Mesenchymal stem cell (in vitro differentiated cells and primary cell): ENCODE measurements around the gene SSR3.

Experiments
- DNase-seq: peaks from one replicate; pipeline ENCODE4 v3.0.0-alpha.2; 2013
- H2AFZ ChIP-seq: one replicate; pipeline ENCODE4 v1.6.1; 2013; ENCODE audit warnings: low read depth, mild to moderate bottlenecking, control low read depth, inconsistent platforms, low read length, moderate library complexity
- H2AK5ac ChIP-seq: 2 replicates; pipeline ENCODE4 v1.6.1; 2013; ENCODE audit warnings: low read length, moderate library complexity, mild to moderate bottlenecking, inconsistent platforms; ENCODE audit not compliant: severe bottlenecking
- H2BK120ac ChIP-seq: one replicate; pipeline ENCODE4 v1.6.1; 2013; ENCODE audit warnings: low read depth, mild to moderate bottlenecking, inconsistent platforms, low read length, moderate library complexity
- H2BK12ac ChIP-seq, 2 experiments: one replicate each; pipeline ENCODE4 v1.6.1; 2013; ENCODE audit warnings: inconsistent platforms in 2 of 2, low read length in 2 of 2, mild to moderate bottlenecking in 2 of 2, moderate library complexity in 2 of 2, control low read depth in 1 of 2
- H2BK15ac ChIP-seq: one replicate; pipeline ENCODE4 v1.6.1; 2013; ENCODE audit warnings: mild to moderate bottlenecking, low read depth, inconsistent platforms; ENCODE audit not compliant: poor library complexity, severe bottlenecking
- H2BK5ac ChIP-seq: 2 replicates; pipeline ENCODE4 v1.6.1; 2013; ENCODE audit warnings: low read depth, mild to moderate bottlenecking, low read length, control low read depth, inconsistent platforms; ENCODE audit not compliant: poor library complexity, severe bottlenecking
- H3K14ac ChIP-seq, 2 experiments: one replicate each; pipeline ENCODE4 v1.6.1; 2013; ENCODE audit warnings: inconsistent platforms in 2 of 2, low read length in 2 of 2, control low read depth in 1 of 2, mild to moderate bottlenecking in 1 of 2, moderate library complexity in 1 of 2
- H3K18ac ChIP-seq, 2 experiments: one replicate each; pipeline ENCODE4 v1.6.1; 2013; ENCODE audit warnings: inconsistent platforms in 2 of 2, low read length in 2 of 2, control low read depth in 1 of 2, low read depth in 1 of 2, mild to moderate bottlenecking in 1 of 2
- H3K23ac ChIP-seq, 2 experiments: one replicate each; pipeline ENCODE4 v1.6.1; 2013; ENCODE audit warnings: inconsistent platforms in 2 of 2, low read length in 2 of 2, mild to moderate bottlenecking in 2 of 2, moderate library complexity in 2 of 2, control low read depth in 1 of 2
- H3K27ac ChIP-seq: 2 replicates; pipeline ENCODE4 v1.5.1; 2013; ENCODE audit warnings: mild to moderate bottlenecking, moderate library complexity, low read length, control low read depth, inconsistent platforms; ENCODE audit not compliant: poor library complexity, severe bottlenecking
- H3K27me3 ChIP-seq, 2 experiments: 2 replicates each; pipeline versions ENCODE4 v1.6.1 to v1.7.0; 2013; ENCODE audit warnings: low read length in 2 of 2, mild to moderate bottlenecking in 2 of 2, moderate library complexity in 2 of 2, control low read depth in 1 of 2, inconsistent platforms in 1 of 2; ENCODE audit not compliant: control insufficient read depth in 1 of 2, insufficient read depth in 1 of 2
- H3K36me3 ChIP-seq, 2 experiments: 2 replicates each; pipeline versions ENCODE4 v1.6.1 to v1.7.0; 2013; ENCODE audit warnings: low read length in 2 of 2, control low read depth in 1 of 2, inconsistent platforms in 1 of 2, low read depth in 1 of 2, mild to moderate bottlenecking in 1 of 2; ENCODE audit not compliant: insufficient read depth in 2 of 2, control insufficient read depth in 1 of 2
- H3K4ac ChIP-seq, 2 experiments: one replicate each; pipeline ENCODE4 v1.6.1; 2013; ENCODE audit warnings: inconsistent platforms in 2 of 2, low read length in 2 of 2, mild to moderate bottlenecking in 2 of 2, moderate library complexity in 2 of 2, control low read depth in 1 of 2, low read depth in 1 of 2
- H3K4me1 ChIP-seq: 2 replicates; pipeline ENCODE4 v1.6.1; 2013; ENCODE audit warnings: low read depth, low read length, control low read depth; ENCODE audit not compliant: control insufficient read depth, insufficient read depth
- H3K4me2 ChIP-seq: 2 replicates; pipeline ENCODE4 v1.6.1; 2013; ENCODE audit warnings: low read length, mild to moderate bottlenecking, inconsistent platforms; ENCODE audit not compliant: poor library complexity, severe bottlenecking
- H3K4me3 ChIP-seq, 2 experiments: 2 replicates each; pipeline versions ENCODE4 v1.5.1 to v1.7.0; 2013; ENCODE audit warnings: low read length in 2 of 2, mild to moderate bottlenecking in 2 of 2, control low read depth in 1 of 2, low read depth in 1 of 2; ENCODE audit not compliant: insufficient read depth in 1 of 2
- H3K79me1 ChIP-seq: replicated peaks from 2 replicates; pipeline ENCODE4 v1.6.1; 2013; ENCODE audit warnings: mild to moderate bottlenecking, control low read depth, low read length, inconsistent platforms; ENCODE audit not compliant: poor library complexity, severe bottlenecking
- H3K9ac ChIP-seq: 2 replicates; pipeline ENCODE4 v1.7.0; 2013; ENCODE audit warnings: mild to moderate bottlenecking, low read length, moderate library complexity
- H3K9me3 ChIP-seq: 2 replicates; pipeline ENCODE4 v1.7.0; 2013; ENCODE audit warnings: mild to moderate bottlenecking, low read length; ENCODE audit not compliant: control insufficient read depth
- H4K8ac ChIP-seq: one replicate; pipeline ENCODE4 v1.6.1; 2013; ENCODE audit warnings: inconsistent platforms, mild to moderate bottlenecking, low read length, moderate library complexity
- H4K91ac ChIP-seq: one replicate; pipeline ENCODE4 v1.6.1; 2013; ENCODE audit warnings: mild to moderate bottlenecking, low read length, inconsistent platforms
- WGBS: methylation state at CpG from one replicate; pipeline ENCODE4 v1.1.7; 2013; ENCODE audit warnings: mixed read lengths; 5-methylcytosine and 5-hydroxymethylcytosine counted together

The SSR3 gene

DNA sequence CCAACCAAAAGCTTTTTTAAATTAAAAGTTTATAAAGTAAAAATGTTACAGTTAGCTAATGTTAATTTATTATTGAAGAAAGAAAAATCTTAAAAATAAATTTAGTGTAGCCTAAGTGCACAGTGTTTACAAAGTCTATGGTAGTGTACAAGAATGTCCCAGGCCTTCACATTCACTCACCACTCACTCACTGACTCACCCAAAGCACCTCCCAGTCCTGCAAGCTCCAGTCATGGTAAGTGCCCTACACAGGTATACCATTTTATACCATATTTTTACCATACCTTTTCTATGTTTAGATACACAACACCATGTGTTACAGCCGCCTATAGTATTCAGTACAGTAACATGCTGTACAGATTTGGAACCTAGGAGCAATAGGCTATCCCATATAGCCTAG lies 29.1 kb downstream of the SSR3 start:
- no peak overlapping the region for H2BK15ac ChIP-seq
- H3K9me3 ChIP-seq = no peaks in the 10 kb centered on the region
- DNase-seq = no peak
- 100% methylated on average over 1 of the region's 1 CpG for WGBS
- no peak overlapping the region for H3K4ac ChIP-seq
- no peak overlapping the region for H4K8ac ChIP-seq
- no peak overlapping the region for H3K4me2 ChIP-seq
- no peaks in the 10 kb centered on the region for H3K79me1 ChIP-seq
- no peak overlapping the region for H3K9ac ChIP-seq
- H2BK12ac ChIP-seq = no peak overlapping the region
- H3K27ac ChIP-seq = no peak overlapping the region
- no peak overlapping the region for H4K91ac ChIP-seq
- no peaks in the 10 kb centered on the region for H3K27me3 ChIP-seq
- H3K4me3 ChIP-seq = no peak overlapping the region
- H3K36me3 ChIP-seq = peaks cover 0 to 3% of the 10 kb centered on the region in 2 experiments
- H2BK120ac ChIP-seq = no peak overlapping the region
- H3K14ac ChIP-seq = no peak overlapping the region
- no peak overlapping the region for H3K23ac ChIP-seq
- no peak overlapping the region for H2AK5ac ChIP-seq
- no peak overlapping the region for H2BK5ac ChIP-seq
- H3K4me1 ChIP-seq = no peaks in the 10 kb centered on the region
- no peak overlapping the region for H2AFZ ChIP-seq
- no peak overlapping the region for H3K18ac ChIP-seq

DNA sequence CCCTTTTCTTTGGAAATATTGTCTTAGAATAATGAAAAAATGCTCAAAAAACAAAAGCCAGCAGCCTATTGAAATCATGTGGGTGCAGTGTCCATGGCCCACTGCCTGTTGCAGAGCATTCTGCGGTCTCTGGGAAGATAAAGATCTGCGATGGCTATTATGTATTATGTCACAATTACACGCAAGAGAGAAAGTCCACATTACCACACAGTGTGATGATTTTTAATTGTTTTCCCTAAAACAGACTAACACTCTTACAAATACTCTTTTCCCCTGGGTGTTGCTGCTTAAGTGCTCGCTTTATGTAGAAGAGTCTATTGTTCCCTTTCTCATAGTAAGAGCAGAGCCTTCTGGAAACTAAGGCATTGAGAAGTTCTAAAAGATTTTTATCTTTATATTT lies 32.2 kb downstream of the SSR3 start:
- Histone ChIP-seq H3K27me3 (no peaks in the 10 kb centered on the region), H3K9me3 (no peaks in the 10 kb centered on the region), H4K91ac (no peak overlapping the region), H3K18ac (no peak overlapping the region), H3K4me3 (no peak overlapping the region), H2BK15ac (no peak overlapping the region), H3K4me1 (peaks cover 2% of the 10 kb centered on the region), H2BK5ac (no peak overlapping the region), H2AFZ (no peak overlapping the region), H3K36me3 (no peaks in the 10 kb centered on the region), H3K79me1 (no peaks in the 10 kb centered on the region), H3K4ac (no peak overlapping the region), H2BK12ac (no peak overlapping the region), H3K27ac (no peak overlapping the region), H3K4me2 (no peak overlapping the region), H3K14ac (no peak overlapping the region), H2BK120ac (no peak overlapping the region), H4K8ac (no peak overlapping the region), H3K9ac (no peak overlapping the region), H2AK5ac (no peak overlapping the region), H3K23ac (no peak overlapping the region)
- WGBS = 92% methylated on average over 3 of the region's 4 CpGs
- no peak for DNase-seq

- Histone ChIP-seq H3K27ac (no peak overlapping the region), H2BK15ac (no peak overlapping the region)
Measured at GRCh38 chr3:156519758-156520162, 35.2 kb downstream of the SSR3 start.

GRCh38 chr3:156518726-156519125 lies 36.2 kb downstream of the SSR3 start:
- Histone ChIP-seq H2BK12ac (no peak overlapping the region), H4K8ac (no peak overlapping the region), H3K79me1 (no peaks in the 10 kb centered on the region), H3K36me3 (no peaks in the 10 kb centered on the region), H3K4me2 (no peak overlapping the region), H3K9ac (no peak overlapping the region), H3K4me1 (peaks cover 2% of the 10 kb centered on the region), H2AK5ac (peak overlapping the region; percentile 49), H3K18ac (no peak overlapping the region), H3K4ac (no peak overlapping the region), H2BK5ac (no peak overlapping the region), H3K4me3 (peak overlapping the region in 1 of 2 experiments; percentile 2), H3K9me3 (no peaks in the 10 kb centered on the region), H3K23ac (no peak overlapping the region), H2BK15ac (no peak overlapping the region), H3K14ac (no peak overlapping the region), H2AFZ (no peak overlapping the region), H3K27ac (no peak overlapping the region), H4K91ac (no peak overlapping the region), H3K27me3 (no peaks in the 10 kb centered on the region), H2BK120ac (no peak overlapping the region)
- DNase-seq = no peak

More at GRCh38 chr3:156519758-156520162, 35.2 kb downstream of the SSR3 start:
- Histone ChIP-seq H3K23ac (no peak overlapping the region), H2BK120ac (no peak overlapping the region), H3K9me3 (no peaks in the 10 kb centered on the region), H3K79me1 (no peaks in the 10 kb centered on the region), H2BK12ac (no peak overlapping the region), H2BK5ac (no peak overlapping the region), H4K91ac (no peak overlapping the region), H3K9ac (no peak overlapping the region), H3K4me3 (no peak overlapping the region), H3K14ac (no peak overlapping the region), H3K4me2 (no peak overlapping the region), H2AFZ (no peak overlapping the region), H2AK5ac (no peak overlapping the region), H4K8ac (no peak overlapping the region), H3K36me3 (no peaks in the 10 kb centered on the region), H3K4me1 (peaks cover 2% of the 10 kb centered on the region), H3K4ac (no peak overlapping the region), H3K27me3 (no peaks in the 10 kb centered on the region), H3K18ac (no peak overlapping the region)
- WGBS = no CpG with 5 or more reads among the region's 1 CpG
- DNase-seq = no peak
